Uterus (tissue), 4 donors: ENCODE results near the gene MINDY4B. TPM values are rescaled to one million over a fixed set of nuclear protein-coding genes. Genes with fewer than 3 reads are reported as not detected.

ENCODE experiments used
- DNase-seq, 2 donors: peaks; one replicate each; pipeline ENCODE4 v3.0.0-alpha.2; 2019 to 2020
- H3K27ac ChIP-seq, 2 donors: fragments of 200-600 bp; sonication (generic); 1 replicate in 1 of 2; 2 replicates in 1 of 2; pipeline ENCODE4 v1.5.1; 2016 to 2018
- H3K27me3 ChIP-seq, 2 donors: fragments of 200-600 bp; sonication (generic); one replicate each; pipeline ENCODE4 v1.5.1; 2018 to 2019; ENCODE audit warnings: control low read depth in 1 of 2
- H3K36me3 ChIP-seq, 2 donors: fragments of 200-600 bp; sonication (generic); one replicate each; pipeline ENCODE4 v1.5.1; 2019; ENCODE audit warnings: control low read depth in 1 of 2
- H3K4me1 ChIP-seq, 2 donors: fragments of 200-600 bp; sonication (generic); one replicate each; pipeline ENCODE4 v1.5.1; 2018 to 2019; ENCODE audit warnings: control low read depth in 1 of 2
- H3K4me3 ChIP-seq, 2 donors: fragments of 200-600 bp; sonication (generic); 1 replicate in 1 of 2; 2 replicates in 1 of 2; pipeline ENCODE4 v1.5.1; 2018 to 2019; ENCODE audit warnings: mild to moderate bottlenecking in 1 of 2
- H3K9me3 ChIP-seq, 2 donors: fragments of 200-600 bp; sonication (generic); one replicate each; pipeline ENCODE4 v1.5.1; 2019; ENCODE audit warnings: control low read depth in 1 of 2
- CTCF ChIP-seq, 4 experiments: fragments of 200-600 bp in 2 of 4; fragments of 450-650 bp in 2 of 4; sonication (generic) in 2 of 4; IDR thresholded peaks; one replicate each; pipeline ENCODE4 v1.5.1; 2016 to 2019; ENCODE audit warnings: antibody characterized with exemption in 4 of 4, mild to moderate bottlenecking in 2 of 4, moderate library complexity in 1 of 4
- POLR2A ChIP-seq, 2 donors: fragments of 450-650 bp; IDR thresholded peaks; one replicate each; pipeline ENCODE4 v1.6.1; 2016; ENCODE audit warnings: antibody characterized with exemption in 2 of 2, mild to moderate bottlenecking in 1 of 2, moderate library complexity in 1 of 2
- intact Hi-C: fragments of 100-400 bp; cut with DNase I; formaldehyde crosslinking; loops from one replicate; pipeline ENCODE4 v1.15.1; 2023; ENCODE audit warnings: low total_unique reads
- total RNA-seq, 4 donors: library from RNA; depleted of rRNA in 3 of 4; stranded (reverse); fragments of >200 nt in 3 of 4; gene quantifications; one replicate each; pipeline versions ENCODE4 v1.1.0 to v1.2.4, GENCODE V29; 2014 to 2023
- donor health status: DM: yes; HTN: yes; CAD: no.

Gene MINDY4B
- total RNA-seq, 4 donors from 2014 or later = not detected

- H3K27me3 ChIP-seq = no peaks in the 10 kb centered on the region
- no peaks in the 10 kb centered on the region for H3K36me3 ChIP-seq
- H3K4me1 ChIP-seq = peaks cover 0 to 5% of the 10 kb centered on the region in 2 donors
- H3K4me3 ChIP-seq = no peak overlapping the region
- no peak for DNase-seq
- no peaks in the 10 kb centered on the region for H3K9me3 ChIP-seq
- intact Hi-C loops = no loop called here
- H3K27ac ChIP-seq = peak overlapping the region; percentile 67 to 82
- TF ChIP-seq POLR2A (IDR thresholded peaks at IDR 0.05) (no peak), CTCF (IDR thresholded peaks at IDR 0.05) (no peak)
These were observed 62.0 kb downstream of the MINDY4B start for GRCh38 chr3:150843241-150843640.

- no peaks in the 10 kb centered on the region for H3K27me3 ChIP-seq
- intact Hi-C loops = loop anchor here (2.0 kb wide), 1 partner anchor 48 kb away; no protein-coding TSS in a partner anchor
- no peaks in the 10 kb centered on the region for H3K36me3 ChIP-seq
- no peak overlapping the region for H3K27ac ChIP-seq
- no peaks in the 10 kb centered on the region for H3K9me3 ChIP-seq
- DNase-seq = no peak
- peaks cover 0 to 5% of the 10 kb centered on the region in 2 donors for H3K4me1 ChIP-seq
- no peak overlapping the region for H3K4me3 ChIP-seq
- no peak for TF ChIP-seq POLR2A (IDR thresholded peaks at IDR 0.05)
- TF ChIP-seq CTCF (IDR thresholded peaks at IDR 0.05) = no peak
These were observed 64.3 kb downstream of the MINDY4B start for GRCh38 chr3:150840802-150841515.

GRCh38 chr3:150830745-150831144 lies 74.5 kb downstream of the MINDY4B start:
- Histone ChIP-seq H3K27me3 (no peaks in the 10 kb centered on the region), H3K36me3 (no peaks in the 10 kb centered on the region), H3K9me3 (no peaks in the 10 kb centered on the region), H3K27ac (no peak overlapping the region), H3K4me3 (no peak overlapping the region), H3K4me1 (no peaks in the 10 kb centered on the region)
- DNase-seq = no peak
- TF ChIP-seq CTCF (IDR thresholded peaks at IDR 0.05) = no peak
- intact Hi-C loops = no loop called here

GRCh38 chr3:150830094-150830681 lies 75.1 kb downstream of the MINDY4B start:
- no peak overlapping the region for H3K27ac ChIP-seq
- H3K4me1 ChIP-seq = no peaks in the 10 kb centered on the region
- intact Hi-C loops = no loop called here
- TF ChIP-seq CTCF (IDR thresholded peaks at IDR 0.05) = no peak
- TF ChIP-seq POLR2A (IDR thresholded peaks at IDR 0.05) = no peak
- no peaks in the 10 kb centered on the region for H3K36me3 ChIP-seq
- H3K4me3 ChIP-seq = no peak overlapping the region
- H3K9me3 ChIP-seq = no peaks in the 10 kb centered on the region
- no peak for DNase-seq
- no peaks in the 10 kb centered on the region for H3K27me3 ChIP-seq

GRCh38 chr3:150829408-150829807 lies 75.8 kb downstream of the MINDY4B start:
- Histone ChIP-seq H3K27me3 (no peaks in the 10 kb centered on the region), H3K4me1 (no peaks in the 10 kb centered on the region), H3K9me3 (no peaks in the 10 kb centered on the region), H3K36me3 (no peaks in the 10 kb centered on the region), H3K27ac (no peak overlapping the region), H3K4me3 (no peak overlapping the region)
- TF ChIP-seq CTCF (IDR thresholded peaks at IDR 0.05) (no peak), POLR2A (IDR thresholded peaks at IDR 0.05) (no peak)
- intact Hi-C loops = no loop called here
- no peak for DNase-seq
